Mucosa of gallbladder (tissue), 1 donor: Measurements from ENCODE around the gene DHRS7B. TPM values are rescaled to one million over a fixed set of nuclear protein-coding genes. Genes with fewer than 3 reads are reported as not detected.
"Not testable (repeated sequence)": the region's sequence is repeated elsewhere in the genome, so short reads cannot be mapped to it uniquely, and the experiment has no call there.

Experiments used
- DNase-seq: peaks from one replicate; pipeline ENCODE4 v3.0.0-alpha.2; 2020; ENCODE audit warnings: low spot score
- total RNA-seq: library from RNA; stranded (reverse); gene quantifications from one replicate; pipeline ENCODE4 v1.2.1, GENCODE V29; 2021
- donor health status: DM: no; HTN: no; CAD: no.

Gene DHRS7B
- total RNA-seq, 1 donor from 2014 or later, result 30.3 TPM

DNA sequence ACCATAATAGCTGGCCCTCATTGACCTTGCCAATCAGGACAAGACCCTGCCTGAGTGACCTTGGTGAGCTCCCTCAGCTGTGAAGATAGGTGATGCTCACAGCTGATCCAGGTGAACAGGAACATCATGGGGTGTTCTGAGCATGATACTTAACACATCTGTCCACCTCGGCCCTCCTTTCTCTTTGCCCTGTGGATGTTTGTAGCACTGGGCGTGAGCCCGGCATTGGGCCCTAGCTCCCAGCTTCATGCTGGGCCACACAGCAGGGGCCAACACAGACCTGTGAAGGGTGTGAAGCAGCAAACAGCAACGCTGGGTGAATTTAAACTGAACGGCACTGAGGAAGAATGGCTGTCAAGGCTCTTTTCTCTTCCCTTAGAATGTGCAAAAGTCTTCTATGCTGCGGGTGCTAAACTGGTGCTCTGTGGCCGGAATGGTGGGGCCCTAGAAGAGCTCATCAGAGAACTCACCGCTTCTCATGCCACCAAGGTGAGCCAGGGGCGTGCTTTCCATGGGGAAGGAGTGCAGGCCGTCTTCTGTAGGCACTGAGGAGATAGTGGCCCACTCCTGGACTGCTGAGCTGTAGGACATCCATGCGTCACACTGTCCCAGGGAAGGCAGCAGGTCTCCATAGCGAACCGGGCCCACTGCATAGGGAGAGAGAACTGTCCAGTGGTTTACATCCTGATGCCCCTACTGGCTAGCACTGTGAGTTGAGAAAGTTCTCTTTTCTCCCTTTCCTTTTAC lies 51.3 kb downstream of the DHRS7B start:
- no peak for DNase-seq

DNA sequence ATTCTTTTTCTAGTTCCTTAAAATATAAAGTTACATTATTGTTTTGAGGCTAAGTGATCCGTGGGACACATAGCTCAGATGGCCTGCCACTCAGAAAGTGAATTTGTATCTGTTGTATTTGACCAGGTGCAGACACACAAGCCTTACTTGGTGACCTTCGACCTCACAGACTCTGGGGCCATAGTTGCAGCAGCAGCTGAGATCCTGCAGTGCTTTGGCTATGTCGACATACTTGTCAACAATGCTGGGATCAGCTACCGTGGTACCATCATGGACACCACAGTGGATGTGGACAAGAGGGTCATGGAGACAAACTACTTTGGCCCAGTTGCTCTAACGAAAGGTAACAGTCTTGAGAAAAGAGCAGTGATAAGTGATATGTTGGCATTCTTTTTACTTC lies 56.7 kb downstream of the DHRS7B start:
- DNase-seq, result no peak

DNA sequence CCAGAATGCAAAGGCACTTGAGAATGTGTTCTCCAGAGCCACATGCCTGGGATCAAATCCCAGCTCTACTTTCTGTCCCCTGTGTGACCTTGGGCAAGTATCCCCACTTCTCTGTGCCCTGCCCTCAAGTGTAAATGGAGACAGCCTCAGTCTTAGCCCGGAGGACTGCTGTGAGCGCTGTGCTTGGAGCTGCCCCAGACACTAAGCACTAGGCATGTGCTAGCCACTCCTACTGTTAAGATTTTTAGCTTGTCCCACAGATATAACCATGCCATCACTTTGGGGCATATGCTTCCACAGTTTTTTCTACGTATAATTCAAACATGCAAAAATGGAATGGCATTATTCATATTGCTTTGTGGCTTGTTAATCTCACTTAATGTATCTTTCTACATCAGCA lies 57.8 kb downstream of the DHRS7B start:
- DNase-seq, result no peak

DNA sequence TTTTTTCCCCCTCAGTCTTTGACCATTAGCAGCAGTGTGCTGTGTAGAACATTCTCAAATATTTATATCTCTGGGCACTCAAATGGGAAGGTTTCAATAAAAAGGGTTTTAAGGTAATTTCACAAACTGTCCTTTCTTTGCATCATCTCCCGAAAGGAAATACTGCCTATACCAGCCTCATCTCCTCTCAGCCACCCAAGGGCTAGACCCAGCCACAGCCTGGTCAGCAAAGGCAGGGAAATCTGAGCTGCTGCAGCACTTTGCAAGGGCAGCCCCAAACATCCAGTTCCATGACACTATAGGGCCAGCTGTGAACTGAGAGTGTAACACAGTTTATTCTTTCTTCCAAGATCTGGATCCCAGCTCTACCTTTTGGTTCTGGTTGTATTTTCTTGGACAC lies 58.3 kb downstream of the DHRS7B start:
- no peak for DNase-seq

DNA sequence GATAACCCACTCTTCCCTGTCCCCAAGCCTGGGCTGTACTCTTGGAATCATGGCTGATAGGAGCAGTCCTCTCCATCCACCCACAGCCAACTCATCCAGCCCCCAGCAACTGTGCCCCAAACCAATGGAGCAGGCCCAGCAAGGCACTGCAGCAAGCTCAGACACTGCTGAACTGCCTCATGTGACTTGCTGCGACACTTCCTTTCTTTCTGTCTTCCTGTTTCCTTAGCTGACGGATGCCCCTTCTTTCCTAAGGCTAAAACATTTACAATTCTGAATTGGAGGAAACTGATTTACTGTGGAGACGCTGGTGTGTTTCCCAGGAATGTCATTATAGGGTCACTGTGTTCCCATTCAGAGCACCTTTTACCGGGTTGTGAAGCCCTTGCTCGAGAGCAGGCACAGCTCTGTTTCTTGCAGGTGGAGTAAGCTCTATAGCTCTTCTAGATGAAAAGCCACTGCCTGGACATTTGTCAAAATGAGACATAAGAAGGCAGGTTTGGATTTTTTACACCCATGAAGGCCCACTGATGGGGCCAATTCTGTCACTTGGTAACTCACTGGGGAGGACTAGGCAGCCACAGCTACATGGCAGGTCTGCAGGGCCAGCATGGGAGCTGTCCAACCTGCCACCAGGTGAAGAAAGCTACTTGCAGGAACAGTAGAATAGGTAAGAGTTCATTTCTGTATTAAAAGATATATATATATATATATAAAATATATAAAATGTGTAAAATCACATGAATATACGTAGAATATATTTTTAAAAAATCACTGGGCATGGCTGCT lies 59.8 kb downstream of the DHRS7B start:
- no peak for DNase-seq

DNA sequence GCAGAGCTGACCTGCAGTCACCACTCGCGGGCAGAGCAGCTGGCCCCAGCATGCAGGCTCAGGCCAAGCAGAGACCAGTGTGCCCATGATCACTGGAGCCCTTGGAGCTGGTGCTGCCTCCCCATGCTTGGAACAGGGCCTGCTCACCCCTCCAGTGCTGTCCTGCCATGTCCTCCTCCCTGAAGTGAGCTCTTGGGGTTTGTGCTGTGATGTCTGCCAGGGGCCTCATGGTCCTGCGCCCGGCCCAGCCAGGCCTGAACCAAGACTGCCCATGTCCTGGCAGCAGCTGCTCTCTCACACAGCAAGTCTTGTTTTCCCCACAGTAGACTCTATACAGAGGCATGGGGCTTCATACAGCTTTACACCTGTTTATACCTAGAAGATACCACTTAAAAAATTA lies 62.6 kb downstream of the DHRS7B start:
- no peak for DNase-seq

DNA sequence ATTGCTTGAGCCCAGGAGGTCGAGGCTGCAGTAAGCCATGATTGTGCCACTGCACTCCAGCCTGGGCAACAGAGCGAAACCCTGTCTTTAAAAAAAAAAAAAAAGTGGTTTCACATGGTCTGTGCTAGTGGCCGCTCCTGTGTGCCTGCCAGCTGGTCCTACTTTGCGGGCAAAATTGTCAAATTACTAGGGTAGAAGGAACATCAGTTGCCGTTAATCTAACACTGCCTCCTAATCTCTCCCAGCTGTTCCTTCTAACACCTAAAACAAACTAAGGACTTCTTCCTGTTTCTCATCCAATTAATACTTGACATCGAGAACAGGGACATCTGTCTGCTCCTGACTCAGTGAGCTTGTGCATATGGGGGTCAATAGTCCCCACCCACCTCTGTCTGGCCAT lies 63.3 kb downstream of the DHRS7B start:
- DNase-seq, result no peak

DNA sequence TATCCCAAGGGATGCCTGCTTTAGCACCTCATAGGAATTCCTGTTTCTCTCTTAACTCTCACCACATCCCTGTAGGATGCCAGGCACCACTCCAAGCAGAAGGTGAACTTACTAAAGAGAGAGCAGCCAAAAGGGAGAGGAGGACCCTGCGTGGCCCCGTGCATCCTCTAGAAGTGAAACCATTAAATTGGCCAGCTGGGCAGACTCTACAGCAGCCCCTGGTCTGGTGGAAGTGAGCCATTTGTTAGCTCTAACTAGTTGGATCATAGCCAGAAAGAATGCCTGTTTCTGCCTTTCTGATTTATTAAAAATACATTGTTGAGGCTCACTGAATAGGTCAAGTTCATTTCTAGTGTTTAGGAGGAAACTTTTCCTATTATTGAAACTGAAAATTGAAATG lies 64.9 kb downstream of the DHRS7B start:
- DNase-seq, result no peak

DNA sequence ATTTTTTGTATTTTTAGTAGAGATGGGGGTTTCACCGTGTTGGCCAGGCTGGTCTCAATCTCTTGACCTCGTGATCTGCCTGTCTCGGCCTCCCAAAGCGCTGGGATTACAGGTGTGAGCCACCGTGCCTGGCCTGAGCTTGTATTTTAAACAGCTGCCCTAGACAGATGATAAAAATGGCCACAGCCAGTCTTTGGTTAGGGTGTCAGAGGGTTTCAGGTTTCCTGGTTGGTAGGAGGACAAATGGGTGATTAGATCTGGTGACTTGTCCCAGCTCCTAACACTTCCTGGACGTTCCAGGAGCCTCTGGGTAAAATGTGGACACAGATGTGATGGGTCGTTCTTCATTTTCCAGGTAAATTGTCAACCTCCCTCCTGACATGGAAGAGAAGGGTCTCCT lies 65.7 kb downstream of the DHRS7B start:
- not testable (repeated sequence) for DNase-seq

DNA sequence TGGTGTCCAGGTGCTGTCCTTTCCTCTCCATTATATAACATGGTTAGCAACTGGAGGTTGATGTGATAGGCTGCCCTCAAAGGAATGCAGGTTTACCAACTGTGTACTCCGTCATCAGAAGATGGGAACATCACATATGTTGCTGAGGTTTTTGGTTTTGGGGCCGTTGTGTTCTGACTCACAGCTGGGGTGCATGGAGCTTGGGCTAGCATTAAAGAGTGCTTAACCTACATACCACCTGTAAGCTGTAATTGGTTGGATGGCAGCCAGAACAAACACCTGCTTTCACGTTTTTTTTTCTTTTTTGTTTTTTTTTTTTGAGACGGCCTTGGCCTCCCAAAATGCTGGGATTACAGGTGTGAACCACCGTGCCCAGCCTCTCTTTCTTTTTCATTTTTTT lies 66.3 kb downstream of the DHRS7B start:
- no peak for DNase-seq

DNA sequence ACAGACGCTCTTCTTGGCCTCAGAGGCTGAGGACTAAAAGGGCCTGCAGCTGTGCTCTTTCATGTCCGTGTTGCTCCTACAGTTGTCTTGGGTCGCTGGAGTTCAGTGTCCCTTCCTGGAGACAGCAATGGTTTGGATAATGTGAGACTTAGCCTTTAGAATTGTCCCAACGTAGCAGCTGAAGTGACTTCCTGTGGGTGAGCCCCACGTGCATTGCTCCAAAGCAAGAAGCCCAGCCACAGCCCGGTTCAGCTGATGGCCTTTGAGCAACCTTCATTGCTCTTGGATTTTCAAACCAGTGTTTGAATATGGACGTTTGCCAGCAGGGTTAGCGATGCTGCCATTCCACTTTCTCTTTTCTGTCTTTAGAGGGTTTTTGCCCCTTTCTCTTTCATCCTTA lies 67.5 kb downstream of the DHRS7B start:
- no peak for DNase-seq

DNA sequence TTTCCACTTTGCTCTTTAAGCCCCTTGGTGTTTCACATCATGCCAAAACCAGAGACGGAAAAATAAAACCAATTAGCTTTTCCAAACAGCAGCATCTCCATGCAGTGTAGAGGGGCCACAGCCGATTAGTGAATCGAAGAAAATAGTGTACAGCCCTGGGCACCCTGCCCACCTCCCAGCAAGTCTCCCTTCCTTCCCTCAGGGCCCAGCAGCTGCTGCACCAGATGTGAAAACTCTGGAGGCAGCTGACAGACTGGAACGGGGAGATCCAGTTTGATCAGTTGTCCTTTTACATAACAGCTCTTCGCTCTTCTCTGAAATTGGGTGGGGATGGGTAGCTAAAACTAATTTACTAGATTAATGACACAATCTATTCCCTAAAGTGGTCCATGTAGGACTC lies 67.9 kb downstream of the DHRS7B start:
- no peak for DNase-seq

DNA sequence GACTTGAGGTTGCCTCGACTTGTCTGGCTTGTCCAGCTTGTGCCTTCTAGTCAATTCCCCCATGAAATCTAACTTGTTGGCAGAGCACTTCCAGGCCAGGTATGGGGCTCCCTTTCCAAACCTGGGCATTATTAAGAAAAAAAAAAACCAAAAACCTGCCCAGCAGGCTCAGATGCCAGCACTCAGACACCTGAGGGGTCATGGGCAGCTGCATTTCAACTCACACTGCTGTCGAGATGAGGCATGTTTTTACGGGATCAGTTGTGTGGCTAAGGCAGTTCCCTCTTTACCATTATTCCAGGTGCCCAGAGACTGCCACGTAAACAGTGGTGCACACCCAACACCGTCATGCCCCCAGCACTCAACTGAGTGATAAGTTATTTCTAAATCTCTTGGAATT lies 69.4 kb downstream of the DHRS7B start:
- no peak for DNase-seq

DNA sequence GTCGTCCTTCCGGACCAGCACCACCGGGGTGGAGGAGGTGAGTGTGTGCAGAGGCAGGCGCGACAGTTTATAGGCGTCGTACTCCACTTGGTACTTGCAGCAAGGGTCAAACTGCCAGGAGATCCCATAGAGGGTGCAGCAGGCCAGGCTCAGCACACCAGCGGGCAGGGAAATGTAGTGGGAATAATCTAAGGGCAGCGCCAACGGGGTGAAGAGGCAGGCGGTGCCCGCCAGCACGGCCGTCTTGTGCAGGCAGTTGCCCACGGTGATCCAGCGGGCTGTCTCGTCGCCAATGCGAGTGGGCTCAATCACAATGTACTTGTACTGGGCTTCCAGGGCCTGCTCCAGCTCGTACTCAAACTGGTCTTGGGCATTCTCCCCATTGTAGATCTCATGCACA lies 71.6 kb downstream of the DHRS7B start:
- no peak for DNase-seq

DNA sequence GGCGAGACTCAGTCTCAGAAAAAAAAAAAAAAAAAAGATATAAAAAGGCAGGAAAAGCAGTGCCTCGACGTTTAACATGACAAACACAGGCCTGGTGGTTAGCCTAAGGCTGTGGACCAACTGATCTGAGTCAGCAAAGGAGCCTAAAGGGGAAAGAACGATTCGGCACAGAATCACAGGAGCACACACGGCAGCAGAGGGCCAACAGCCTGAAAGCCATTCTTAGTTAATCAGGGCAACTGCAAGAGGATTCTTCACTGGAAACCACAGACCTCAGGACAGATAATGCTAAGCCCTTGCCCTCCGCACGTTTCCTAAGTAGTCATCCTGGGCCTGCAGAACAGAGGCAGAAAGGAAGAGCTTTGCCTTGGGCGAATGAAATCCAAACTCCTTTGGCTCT lies 72.5 kb downstream of the DHRS7B start:
- DNase-seq, result no peak

DNA sequence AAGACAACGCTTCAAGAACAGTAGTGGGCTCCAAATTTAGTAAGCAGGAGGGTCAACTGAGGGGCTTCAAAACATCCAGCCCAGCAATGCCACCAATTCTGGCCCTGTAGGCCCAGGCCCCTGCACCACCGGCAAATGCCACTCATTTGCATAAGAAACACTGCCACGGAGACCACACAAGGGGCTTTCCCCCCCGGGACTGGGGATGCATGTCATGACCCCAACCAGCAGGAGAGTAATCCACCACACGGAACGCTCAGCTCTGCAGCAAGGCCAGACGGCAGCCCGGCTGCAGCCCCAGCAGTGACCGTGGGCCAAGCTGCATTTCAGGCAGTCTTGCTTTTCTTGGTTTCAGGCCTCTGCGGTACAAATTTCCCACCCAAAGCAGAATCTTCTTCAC lies 73.1 kb downstream of the DHRS7B start:
- no peak for DNase-seq

DNA sequence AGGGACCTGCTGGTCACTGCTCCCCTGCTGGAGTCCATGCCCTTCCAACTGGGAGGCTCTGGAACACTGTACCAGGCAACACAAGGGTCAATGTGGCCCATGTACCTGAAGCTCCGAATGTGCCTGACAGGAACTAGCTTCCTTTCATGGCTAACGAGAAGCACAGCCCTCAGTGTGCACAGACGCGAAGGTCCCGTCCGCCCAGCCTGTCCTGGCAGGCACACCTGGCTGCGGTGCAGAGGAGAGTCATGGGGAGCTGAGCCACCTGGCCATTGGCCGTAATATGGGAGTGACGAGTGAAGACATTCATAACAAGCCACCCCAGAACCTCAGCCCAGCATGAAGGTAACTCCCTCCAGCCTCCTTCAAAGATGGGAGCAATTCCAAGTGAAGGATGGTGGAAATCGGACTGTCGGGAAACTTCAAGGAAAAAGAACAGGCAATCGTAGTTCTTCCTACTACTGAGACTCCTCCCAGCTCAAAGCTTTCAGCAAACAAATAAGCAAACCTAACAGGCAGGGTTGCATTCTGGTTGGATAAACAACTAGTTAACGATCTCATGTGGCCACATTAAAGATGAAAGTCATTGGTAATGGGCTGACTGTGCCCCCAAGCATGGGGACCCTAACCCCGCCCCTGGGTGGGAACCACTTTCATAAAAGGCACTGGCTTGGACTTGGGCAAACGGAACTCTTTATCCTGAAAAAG lies 74.0 kb downstream of the DHRS7B start:
- no peak for DNase-seq

DNA sequence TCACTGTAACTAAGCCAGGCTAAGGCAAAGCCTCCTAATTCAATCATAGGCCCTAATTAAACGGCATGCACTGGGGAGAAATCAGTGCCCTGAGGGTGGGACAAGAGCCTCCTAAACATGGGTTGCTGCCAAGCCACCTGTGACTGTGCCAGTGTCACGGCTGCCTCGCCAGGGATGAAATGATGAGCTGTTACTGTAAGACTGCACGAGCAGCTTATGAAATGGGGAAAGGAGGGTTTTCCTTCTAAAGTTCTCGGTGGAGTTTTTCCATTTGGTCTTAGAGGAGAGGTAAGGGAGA lies 74.5 kb downstream of the DHRS7B start:
- DNase-seq, result no peak

DNA sequence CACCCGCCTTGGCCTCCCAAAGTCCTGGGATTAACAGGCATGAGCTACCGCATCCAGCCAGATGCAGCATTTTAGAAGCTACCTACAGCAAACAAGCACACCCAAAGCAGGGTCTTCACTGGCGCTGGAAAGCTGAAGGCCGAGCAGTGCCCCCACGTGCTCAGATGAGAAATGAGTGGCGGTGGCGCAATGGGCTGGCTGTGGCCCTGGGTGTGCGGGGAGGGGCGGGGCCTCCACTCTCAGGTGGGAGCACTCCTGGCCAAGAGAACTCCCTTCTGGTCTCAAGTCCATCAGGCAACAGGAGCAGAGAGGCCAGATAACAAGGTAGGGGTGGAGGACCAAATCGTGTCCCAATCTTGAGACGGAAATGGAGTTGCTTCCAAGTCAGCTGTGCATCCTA lies 75.1 kb downstream of the DHRS7B start:
- no peak for DNase-seq

DNA sequence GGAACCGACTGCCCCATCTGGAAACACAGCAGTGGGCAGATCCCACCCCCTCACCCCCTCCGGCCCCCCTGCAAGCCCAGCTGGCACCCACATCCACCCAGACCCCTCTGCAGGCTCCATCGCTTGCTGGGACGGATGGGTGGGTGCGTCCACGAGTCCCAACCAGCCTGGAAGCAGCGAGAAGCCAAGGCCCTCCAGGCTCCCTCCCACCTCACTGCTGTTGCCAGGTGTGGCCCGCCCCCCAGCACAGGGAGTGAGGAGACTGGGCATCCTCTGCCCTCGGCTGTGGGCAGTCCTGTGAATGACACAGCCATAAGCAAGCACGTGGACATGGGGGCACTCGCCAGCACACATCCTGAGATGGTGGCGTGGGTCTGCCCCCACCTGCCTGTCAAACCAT lies 75.7 kb downstream of the DHRS7B start:
- DNase-seq, result no peak

DNA sequence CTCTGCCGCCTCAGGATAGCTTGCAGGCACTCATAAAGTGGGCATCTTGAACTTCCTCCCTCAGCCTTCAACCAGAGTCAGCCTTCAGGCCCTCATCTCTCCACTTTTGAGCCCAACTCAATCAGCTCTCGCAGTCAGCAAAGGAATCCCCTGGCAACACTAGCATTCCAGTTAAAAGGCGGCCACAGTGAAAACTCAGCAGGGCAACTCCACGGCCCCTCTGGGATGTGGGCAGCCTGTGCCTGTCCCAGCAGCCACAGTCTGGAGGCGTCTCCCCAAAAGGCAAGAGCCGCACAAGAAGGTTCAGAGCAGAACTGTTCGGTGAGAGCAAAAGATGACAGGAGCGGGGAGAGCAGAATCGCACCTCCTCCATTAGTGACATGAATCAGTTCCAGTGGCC lies 78.2 kb downstream of the DHRS7B start:
- DNase-seq, result no peak

DNA sequence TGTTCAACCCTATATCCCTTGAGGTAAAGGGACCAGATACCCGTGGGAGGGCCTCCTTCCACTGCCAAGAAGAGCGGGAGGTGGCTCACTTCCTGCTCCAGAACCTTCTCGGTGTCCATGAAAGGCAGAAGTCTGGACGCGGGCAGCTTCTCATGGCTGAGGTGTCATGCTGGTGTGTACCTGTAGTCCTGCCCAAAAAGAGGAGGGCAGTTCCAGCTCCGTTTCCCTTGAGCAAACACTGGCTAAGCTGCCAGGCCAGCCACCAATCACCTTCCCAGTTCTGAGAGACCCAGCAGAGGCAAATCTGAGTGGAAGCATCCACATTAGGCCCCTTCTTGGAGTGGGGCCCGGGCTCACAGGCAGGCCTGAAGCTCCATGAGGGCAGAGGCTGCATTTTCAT lies 81.6 kb downstream of the DHRS7B start:
- no peak for DNase-seq

DNA sequence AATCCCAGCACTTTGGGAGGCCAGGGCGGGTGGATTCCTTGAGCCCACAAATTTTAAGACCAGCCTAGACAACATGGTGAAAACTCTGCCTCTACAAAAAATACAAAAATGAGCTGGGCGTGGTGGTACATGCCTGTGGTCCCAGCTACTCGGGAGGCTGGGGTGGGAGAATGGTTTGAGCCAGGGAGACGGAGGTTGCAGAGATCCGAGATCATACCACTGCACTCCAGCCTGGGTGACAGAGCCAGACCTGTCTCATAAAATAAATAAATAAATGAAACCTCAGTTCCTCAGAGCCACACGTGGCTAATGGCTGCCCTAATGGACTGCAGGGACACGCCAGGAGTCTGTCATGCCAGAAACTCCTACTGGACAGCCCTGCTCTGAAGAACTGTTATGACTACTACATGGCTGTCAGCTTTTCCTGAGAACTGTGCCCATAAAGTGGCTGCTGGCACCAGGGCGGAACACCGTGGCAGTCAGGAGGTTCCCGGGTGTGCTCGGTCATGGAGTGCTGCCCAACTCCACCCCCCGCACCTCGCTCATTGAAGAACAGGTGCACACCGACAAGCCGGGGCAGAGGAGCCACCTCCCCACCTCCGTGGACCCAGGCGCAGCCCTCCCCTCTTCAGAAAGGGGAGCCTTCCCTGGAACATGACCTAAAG lies 82.9 kb downstream of the DHRS7B start:
- DNase-seq, result no peak
